GM23338 (cell line): Measurements from ENCODE around the gene SLC8B1.

Experiments
- CREB1 ChIP-seq: fragments of 250-450 bp; sonication (Bioruptor Pico); IDR thresholded peaks from 2 replicates; pipeline ENCODE4 v1.5.0; 2020; ENCODE audit warnings: low read depth, mild to moderate bottlenecking, moderate library complexity
- TF ChIP-seq, protein P1 (sequence below), 2 experiments: fragments of 200-600 bp in 1 of 2; sonication (generic) in 1 of 2; conservative IDR thresholded peaks; 2 replicates each; pipeline versions ENCODE4 v1.5.1 to v1.6.1; 2016 to 2017; ENCODE audit warnings: antibody characterized with exemption in 2 of 2, low read depth in 2 of 2, mild to moderate bottlenecking in 2 of 2, moderate library complexity in 1 of 2
- TF ChIP-seq, protein P2 (sequence below): IDR thresholded peaks from 2 replicates; pipeline ENCODE4 v1.6.1; 2016; ENCODE audit warnings: antibody characterized with exemption

DNA sequence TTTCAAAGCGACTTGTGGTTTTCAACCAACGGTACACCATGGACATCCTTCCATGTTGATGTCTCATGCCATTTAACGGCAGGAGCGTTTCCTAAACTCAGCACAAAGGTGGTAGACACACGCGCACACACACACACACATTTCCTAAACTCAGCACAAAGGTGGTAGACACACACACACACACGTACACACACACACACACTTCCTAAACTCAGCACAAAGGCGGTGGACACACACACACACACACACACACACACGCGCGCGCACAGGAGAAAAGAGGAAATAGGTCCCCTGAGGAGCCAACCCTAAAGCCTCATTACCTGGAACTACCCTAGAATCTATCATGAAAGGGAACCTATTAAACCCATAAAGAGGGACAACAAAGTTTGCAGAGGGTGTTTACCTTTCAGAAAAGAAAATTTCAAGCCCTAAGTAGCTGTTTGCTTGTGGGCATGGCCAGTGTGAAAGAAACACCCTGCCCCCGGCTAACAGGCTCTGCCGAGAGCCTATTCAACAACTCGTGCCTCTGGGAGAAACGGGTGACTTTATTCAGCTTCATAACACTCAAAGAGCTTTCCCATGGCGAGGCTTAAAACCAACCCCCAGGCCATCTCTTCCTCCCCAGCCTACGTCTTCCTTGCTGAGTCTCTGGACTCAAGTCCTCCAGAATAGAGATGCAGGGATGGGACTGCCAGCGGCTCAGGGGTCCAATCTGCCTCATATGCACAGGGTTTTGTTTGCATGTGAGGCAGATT, 31.8 kb downstream of the SLC8B1 start:
- TF ChIP-seq, protein P1, sequence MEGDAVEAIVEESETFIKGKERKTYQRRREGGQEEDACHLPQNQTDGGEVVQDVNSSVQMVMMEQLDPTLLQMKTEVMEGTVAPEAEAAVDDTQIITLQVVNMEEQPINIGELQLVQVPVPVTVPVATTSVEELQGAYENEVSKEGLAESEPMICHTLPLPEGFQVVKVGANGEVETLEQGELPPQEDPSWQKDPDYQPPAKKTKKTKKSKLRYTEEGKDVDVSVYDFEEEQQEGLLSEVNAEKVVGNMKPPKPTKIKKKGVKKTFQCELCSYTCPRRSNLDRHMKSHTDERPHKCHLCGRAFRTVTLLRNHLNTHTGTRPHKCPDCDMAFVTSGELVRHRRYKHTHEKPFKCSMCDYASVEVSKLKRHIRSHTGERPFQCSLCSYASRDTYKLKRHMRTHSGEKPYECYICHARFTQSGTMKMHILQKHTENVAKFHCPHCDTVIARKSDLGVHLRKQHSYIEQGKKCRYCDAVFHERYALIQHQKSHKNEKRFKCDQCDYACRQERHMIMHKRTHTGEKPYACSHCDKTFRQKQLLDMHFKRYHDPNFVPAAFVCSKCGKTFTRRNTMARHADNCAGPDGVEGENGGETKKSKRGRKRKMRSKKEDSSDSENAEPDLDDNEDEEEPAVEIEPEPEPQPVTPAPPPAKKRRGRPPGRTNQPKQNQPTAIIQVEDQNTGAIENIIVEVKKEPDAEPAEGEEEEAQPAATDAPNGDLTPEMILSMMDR (conservative IDR thresholded peaks at IDR 0.05; ENCODE audit: low read depth in 2 of 2): no peak
- no peak for TF ChIP-seq CREB1 (CRISPR knock-in tag)
- TF ChIP-seq, protein P2, sequence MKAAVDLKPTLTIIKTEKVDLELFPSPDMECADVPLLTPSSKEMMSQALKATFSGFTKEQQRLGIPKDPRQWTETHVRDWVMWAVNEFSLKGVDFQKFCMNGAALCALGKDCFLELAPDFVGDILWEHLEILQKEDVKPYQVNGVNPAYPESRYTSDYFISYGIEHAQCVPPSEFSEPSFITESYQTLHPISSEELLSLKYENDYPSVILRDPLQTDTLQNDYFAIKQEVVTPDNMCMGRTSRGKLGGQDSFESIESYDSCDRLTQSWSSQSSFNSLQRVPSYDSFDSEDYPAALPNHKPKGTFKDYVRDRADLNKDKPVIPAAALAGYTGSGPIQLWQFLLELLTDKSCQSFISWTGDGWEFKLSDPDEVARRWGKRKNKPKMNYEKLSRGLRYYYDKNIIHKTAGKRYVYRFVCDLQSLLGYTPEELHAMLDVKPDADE: no peak
